Stomach (tissue), 4 donors: Measurements from ENCODE around the gene LHFPL3.

Source experiments
- CTCF ChIP-seq, 7 experiments: fragments of 450-650 bp in 4 of 7; fragments of 200-600 bp in 3 of 7; sonication (generic) in 3 of 7; IDR thresholded peaks; one replicate each; pipeline ENCODE4 v1.5.1; 2016 to 2019; ENCODE audit warnings: antibody characterized with exemption in 7 of 7, control low read depth in 2 of 7, mild to moderate bottlenecking in 1 of 7
- POLR2AphosphoS5 ChIP-seq, 3 donors: sonication (generic); formaldehyde crosslinking; IDR thresholded peaks; one replicate each; pipeline ENCODE4 v1.6.1; 2016; ENCODE audit warnings: antibody characterized with exemption in 3 of 3

- no peak for TF ChIP-seq CTCF (IDR thresholded peaks at IDR 0.05)
- no peak for TF ChIP-seq POLR2AphosphoS5 (IDR thresholded peaks at IDR 0.05)
Observed at GRCh38 chr7:104902183-104902582, 573.8 kb downstream of the LHFPL3 start.
